K562 (cell line): ENCODE measurements around the gene TRERF1. TPM values are rescaled to one million over a fixed set of nuclear protein-coding genes. Genes with fewer than 3 reads are reported as not detected.

Experiments used
- ATAC-seq: fragments of 200-7000 bp; cut with Tn5 transposase; 3 replicates; pipeline ENCODE4 v1.9.1; 2020; ENCODE audit warnings: moderate library complexity
- BruUV-seq: library from RNA; stranded (reverse); fragments of 400-500 nt; replicated peaks from 2 replicates; lab custom pipeline; 2021; lab: Mats Ljungman, UMichigan
- CTCF ChIA-PET: fragments of 300-600 bp; formaldehyde crosslinking; extraction: SDS; loops from one replicate; lab custom pipeline; 2021; ENCODE audit warnings: low intra/inter-chr PET ratio; lab: Yijun Ruan, JAX
- POLR2A ChIA-PET: fragments of 300-600, 350-650 bp; sonication (Branson Sonifier 250); formaldehyde crosslinking; extraction: SDS; loops from one replicate; lab custom pipeline; 2021; ENCODE audit warnings: antibody characterized with exemption, inconsistent platforms; lab: Yijun Ruan, JAX
- DNase-seq, 4 experiments: peaks; one replicate each; pipeline versions ENCODE4 v3.0.0 to v3.0.0-alpha.2; 2011 to 2018; ENCODE audit warnings: low spot score in 3 of 4, mixed read lengths in 3 of 4; ENCODE audit errors: extremely low read depth in 1 of 4
- FAIRE-seq: peaks from 2 replicates; lab custom pipeline; 2011; peaks lifted over from hg19 to GRCh38; lab: Jason Lieb, UNC
- H2AFZ ChIP-seq: 2 replicates; pipeline ENCODE4 v1.6.0; 2011; ENCODE audit warnings: low read depth, low read length, control low read depth, inconsistent platforms
- H3K27ac ChIP-seq: fragments of 200-600 bp; 3 replicates; pipeline ENCODE4 v1.8.0; 2011; ENCODE audit warnings: low read depth, mild to moderate bottlenecking, control low read depth, inconsistent platforms, low read length, moderate library complexity, mixed read lengths; ENCODE audit errors: extremely low read depth
- H3K27me3 ChIP-seq, 2 experiments: fragments of 300-600 bp in 1 of 2; 2 replicates in 1 of 2; 3 replicates in 1 of 2; pipeline versions ENCODE4 v1.6.0 to v1.8.0; 2011; ENCODE audit warnings: inconsistent platforms in 2 of 2, low read length in 2 of 2, mild to moderate bottlenecking in 1 of 2, mixed read lengths in 1 of 2, moderate library complexity in 1 of 2; ENCODE audit not compliant: control insufficient read depth in 2 of 2, insufficient read depth in 2 of 2
- H3K36me3 ChIP-seq: fragments of 300-600 bp; 3 replicates; pipeline ENCODE4 v1.8.0; 2011; ENCODE audit warnings: mild to moderate bottlenecking, low read length, inconsistent platforms; ENCODE audit not compliant: control insufficient read depth, insufficient read depth
- H3K4me1 ChIP-seq, 2 experiments: fragments of 200-600 bp in 1 of 2; replicated peaks in 1 of 2; 2 replicates in 1 of 2; 3 replicates in 1 of 2; pipeline versions ENCODE4 v1.5.1 to v1.8.0; 2011; ENCODE audit warnings: inconsistent platforms in 2 of 2, low read length in 2 of 2, mild to moderate bottlenecking in 1 of 2, mixed read lengths in 1 of 2, moderate library complexity in 1 of 2; ENCODE audit not compliant: control insufficient read depth in 2 of 2, insufficient read depth in 2 of 2
- H3K4me2 ChIP-seq: 2 replicates; pipeline ENCODE4 v1.6.1; 2011; ENCODE audit warnings: low read length, control low read depth, inconsistent platforms, mixed read lengths; ENCODE audit not compliant: insufficient read depth
- H3K4me3 ChIP-seq: fragments of 200-600 bp; sonication (generic), shearing (Covaris generic); 2 replicates; pipeline ENCODE4 v1.5.1; 2016; ENCODE audit warnings: control low read depth, inconsistent platforms
- H3K79me2 ChIP-seq: fragments of 200-600 bp; 3 replicates; pipeline ENCODE4 v1.8.0; 2011; ENCODE audit warnings: low read length, inconsistent platforms; ENCODE audit not compliant: control insufficient read depth, insufficient read depth
- H3K9ac ChIP-seq, 2 experiments: 2 replicates each; pipeline versions ENCODE4 v1.6.0 to v1.6.1; 2011; ENCODE audit warnings: low read depth in 2 of 2, low read length in 2 of 2, control low read depth in 1 of 2, inconsistent platforms in 1 of 2, mild to moderate bottlenecking in 1 of 2, mixed read lengths in 1 of 2; ENCODE audit not compliant: insufficient read depth in 1 of 2
- H3K9me1 ChIP-seq: one replicate; pipeline ENCODE4 v1.6.0; 2011; ENCODE audit warnings: inconsistent platforms, mild to moderate bottlenecking, low read length, moderate library complexity; ENCODE audit not compliant: control insufficient read depth, insufficient read depth
- H3K9me3 ChIP-seq: replicated peaks from 2 replicates; pipeline ENCODE4 v1.5.1; 2011; ENCODE audit warnings: low read depth, low read length, inconsistent platforms; ENCODE audit not compliant: control insufficient read depth, insufficient read depth
- H4K20me1 ChIP-seq: replicated peaks from 2 replicates; pipeline ENCODE4 v1.6.1; 2011; ENCODE audit warnings: low read length, inconsistent platforms, mixed read lengths; ENCODE audit not compliant: control insufficient read depth, insufficient read depth
- CBX3 ChIP-seq, 2 experiments: IDR thresholded peaks; 1 replicate in 1 of 2; 2 replicates in 1 of 2; pipeline ENCODE4 v1.6.1; 2012; ENCODE audit warnings: inconsistent platforms in 2 of 2, low read length in 2 of 2, borderline replicate concordance in 1 of 2, control low read depth in 1 of 2
- CUX1 ChIP-seq: fragments of 200-800 bp; sonication (Bioruptor generic); IDR thresholded peaks from 2 replicates; pipeline ENCODE4 v1.6.1; 2016; ENCODE audit warnings: missing genetic modification characterization, missing compliant biosample characterization
- HIVEP1 ChIP-seq: fragments of 250-450 bp; sonication (Bioruptor Pico); IDR thresholded peaks from 2 replicates; pipeline ENCODE4 v1.4.0; 2020; ENCODE audit warnings: mild to moderate bottlenecking
- JUND ChIP-seq, 2 experiments: IDR thresholded peaks; 2 replicates in 1 of 2; 3 replicates in 1 of 2; pipeline ENCODE4 v1.6.1; 2011; ENCODE audit warnings: borderline replicate concordance in 2 of 2, low read depth in 2 of 2, low read length in 2 of 2, improper control_type of control experiment in 1 of 2, missing biosample characterization in 1 of 2, missing genetic modification characterization in 1 of 2, missing genetic modification reagents in 1 of 2
- RAD21 ChIP-seq, 2 experiments: fragments of 250-450 bp in 1 of 2; fragments of 450-650 bp in 1 of 2; sonication (Bioruptor Pico) in 1 of 2; formaldehyde crosslinking in 1 of 2; IDR thresholded peaks in 1 of 2; conservative IDR thresholded peaks in 1 of 2; 2 replicates each; pipeline versions ENCODE4 v1.4.0 to v1.8.0; 2020 to 2022; ENCODE audit warnings: mild to moderate bottlenecking in 2 of 2, moderate library complexity in 1 of 2
- RBM34 ChIP-seq: fragments of 200-400 bp; formaldehyde crosslinking; IDR thresholded peaks from 2 replicates; pipeline ENCODE4 v1.6.1; 2018; ENCODE audit warnings: low read length, borderline replicate concordance; ENCODE audit not compliant: insufficient read depth
- TBL1XR1 ChIP-seq, 2 experiments: IDR thresholded peaks; 2 replicates each; pipeline ENCODE4 v1.6.1; 2012; ENCODE audit warnings: improper control_type of control experiment in 2 of 2, low read length in 2 of 2, mild to moderate bottlenecking in 1 of 2
- TCF3 ChIP-seq: sonication (generic); formaldehyde crosslinking; IDR thresholded peaks from 2 replicates; pipeline ENCODE4 v1.4.0; 2020; ENCODE audit warnings: mild to moderate bottlenecking, missing genetic modification reagents
- TEAD4 ChIP-seq, 2 experiments: sonication (generic) in 1 of 2; formaldehyde crosslinking in 1 of 2; IDR thresholded peaks; 2 replicates each; pipeline versions ENCODE4 v1.6.1 to v1.8.0; 2012 to 2022; ENCODE audit warnings: borderline replicate concordance in 1 of 2, inconsistent platforms in 1 of 2, low read length in 1 of 2, mild to moderate bottlenecking in 1 of 2, missing genetic modification reagents in 1 of 2
- ZNF134 ChIP-seq: fragments of 250-450 bp; sonication (Bioruptor Pico); conservative IDR thresholded peaks from 2 replicates; pipeline ENCODE4 v1.4.0; 2020
- WGBS: fragments of 100-300 bp; shearing (Covaris generic); methylation state at CpG from one replicate; pipeline ENCODE4 v1.1.6; 2016; ENCODE audit warnings: low coverage, mixed read lengths; ENCODE audit not compliant: insufficient coverage; ENCODE audit errors: missing lambda C conversion rate; 5-methylcytosine and 5-hydroxymethylcytosine counted together
- in situ Hi-C: fragments of 300-500 bp; cut with MboI; formaldehyde crosslinking; loops from 4 replicates; pipeline ENCODE4 v1.15.0; 2018; ENCODE audit warnings: inconsistent platforms, mixed read lengths
- intact Hi-C: fragments of 100-400 bp; cut with micrococcal nuclease; formaldehyde crosslinking; loops from 2 replicates; pipeline ENCODE4 v1.14.2; 2022
- polyA plus RNA-seq, 8 experiments: library from polyadenylated mRNA; depleted of rRNA in 4 of 8; stranded (reverse) in 5 of 8; unstranded in 3 of 8; fragments of >200 nt; fragmentation: Nextera tagmentation in 2 of 8; fragmentation: Illumina TruSeq in 1 of 8; extraction: Ambion mirVana in 2 of 8; extraction: Trizol in 1 of 8; gene quantifications; 2 replicates each; pipeline versions ENCODE4 v1.2.1 to v1.2.3, GENCODE V29; 2011 to 2014; ENCODE audit warnings: inconsistent platforms in 1 of 8, missing spikeins in 1 of 8
- total RNA-seq, 7 experiments: library from RNA; depleted of rRNA in 6 of 7; stranded (reverse); fragments of >200 nt in 6 of 7; fragmentation: Illumina TruSeq in 2 of 7; extraction: Trizol in 2 of 7; gene quantifications; 2 replicates each; pipeline versions ENCODE4 v1.2.1 to v1.2.3, GENCODE V29; 2011 to 2021; ENCODE audit warnings: low replicate concordance in 1 of 7

Gene TRERF1
- total and polyA plus RNA-seq, 9 of the 15 experiments (the other 6 are each of a cell fraction or from before 2014, with no cell fraction given), result 0.04 to 0.20 (median 0.07) TPM; not detected in 3

DNA sequence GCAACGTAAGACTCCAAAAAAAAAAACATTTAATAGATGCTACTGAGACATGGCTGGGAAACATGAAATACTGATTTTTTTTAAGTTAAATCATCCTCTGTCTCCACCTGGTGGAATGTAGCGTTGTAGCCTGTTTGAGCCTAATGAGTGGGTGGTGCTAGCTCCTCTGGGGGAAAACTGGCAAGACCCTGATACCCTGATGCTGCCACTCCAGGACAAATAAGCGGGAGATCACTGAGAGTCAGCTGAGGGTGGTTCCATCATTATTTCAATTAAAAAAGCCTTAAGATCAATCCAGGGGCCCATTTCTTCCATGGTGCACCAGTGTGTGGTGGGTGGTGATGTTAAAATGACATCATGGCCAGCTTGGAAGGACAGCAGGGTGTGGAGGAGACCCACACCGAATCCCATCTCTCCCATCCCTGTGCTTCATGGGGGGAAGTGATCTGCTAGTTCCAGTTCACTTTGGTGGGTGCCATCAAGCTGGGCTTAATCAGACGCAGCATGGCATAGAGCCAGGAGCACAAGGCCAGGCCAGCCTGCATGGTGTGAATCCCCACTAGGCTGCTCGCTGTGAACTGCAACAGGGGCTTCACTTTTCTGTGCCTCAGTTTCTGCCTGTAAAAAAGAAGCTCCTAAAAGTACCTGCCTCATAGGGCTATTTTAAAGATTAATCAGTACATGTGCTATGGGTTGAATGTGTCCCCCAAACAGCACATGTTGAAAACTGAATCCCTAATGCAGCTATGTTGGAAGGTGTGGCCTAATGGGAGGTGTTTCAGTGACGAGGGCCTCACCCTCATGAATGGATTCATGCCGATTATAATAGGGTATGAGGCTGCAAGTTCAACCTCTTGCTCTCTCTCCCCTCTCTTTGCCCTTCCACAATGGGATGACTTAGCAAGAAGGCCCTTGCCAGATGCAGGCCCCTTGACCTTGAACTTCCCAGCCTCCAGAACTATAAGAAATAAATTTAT lies 221.1 kb downstream of the TRERF1 start (continued):
- TF ChIP-seq TEAD4 (IDR thresholded peaks at IDR 0.05; ENCODE audit: low read length) (peak; percentile 47; the same call in 1 of the 2 replicates), TEAD4 (CRISPR knock-in tag; IDR thresholded peaks at IDR 0.05; ENCODE audit: borderline replicate concordance) (no peak), TBL1XR1 (IDR thresholded peaks at IDR 0.05; ENCODE audit: low read length in 2 of 2) (0 out of 4 replicates have a peak, but pooled peaks of 1 of the 2 experiments have one; percentile 5), JUND (IDR thresholded peaks at IDR 0.05; ENCODE audit: borderline replicate concordance, low read depth, low read length) (peak; percentile 3; the same call in 1 of the 2 replicates), JUND (tag; IDR thresholded peaks at IDR 0.05; ENCODE audit: borderline replicate concordance, low read depth, low read length) (no peak), RAD21 (CRISPR knock-in tag; conservative IDR thresholded peaks at IDR 0.05 in 1 of 2, IDR thresholded peaks at IDR 0.05 in 1 of 2) (peak; percentile 66 to 82)

DNA sequence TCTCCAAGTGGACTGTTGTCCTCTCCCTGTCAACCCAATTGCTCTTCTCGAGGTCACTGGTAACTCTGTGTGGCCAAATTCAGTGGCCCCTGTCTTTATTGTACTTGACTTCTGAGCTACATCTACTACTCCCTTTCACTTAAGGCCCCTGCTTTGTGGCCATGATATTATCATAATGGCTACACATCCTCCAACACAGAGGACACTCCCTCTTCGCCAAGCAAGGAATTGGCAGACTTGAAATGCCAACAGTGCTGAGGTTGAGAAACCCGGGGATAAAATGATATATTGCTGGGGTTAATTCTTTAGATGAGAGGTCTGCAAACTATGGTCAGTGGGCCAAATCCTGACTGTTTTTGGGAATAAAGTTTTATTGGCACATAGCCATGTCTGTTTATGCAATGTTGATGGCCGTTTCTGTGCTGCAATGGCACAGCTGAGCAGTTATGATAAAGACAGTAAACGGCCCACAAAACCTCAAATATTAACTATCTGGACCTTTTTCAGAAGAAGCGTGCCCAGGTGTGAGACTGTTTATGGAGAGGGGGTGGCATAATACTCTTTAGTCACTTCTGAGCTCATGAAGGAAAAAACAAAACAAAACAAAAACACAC lies 222.1 kb downstream of the TRERF1 start:
- 26% methylated on average over 6 of the region's 6 CpGs for WGBS
- BruUV-seq, result no TSS peak
- TF ChIP-seq ZNF134 (no peak), TCF3 (CRISPR knock-in tag) (peak; percentile 77), RBM34 (no peak), HIVEP1 (no peak), CUX1 (0 out of 2 replicates have a peak, but pooled peaks have one; percentile 35), CBX3 (IDR thresholded peaks at IDR 0.05; ENCODE audit: borderline replicate concordance in 1 of 2, low read length in 2 of 2) (no peak)

More for the DNA sequence above, 222.1 kb downstream of the TRERF1 start:
- Histone ChIP-seq H3K27me3 (no peaks in the 10 kb centered on the region), H3K36me3 (no peaks in the 10 kb centered on the region), H3K4me1 (peaks cover 14 to 21% of the 10 kb centered on the region in 2 experiments), H3K9ac (no peak overlapping the region), H3K27ac (no peak overlapping the region), H3K4me3 (no peak overlapping the region), H4K20me1 (no peaks in the 10 kb centered on the region), H3K9me1 (no peaks in the 10 kb centered on the region), H3K79me2 (no peaks in the 10 kb centered on the region), H2AFZ (peak overlapping the region; percentile 74), H3K4me2 (peak overlapping the region; percentile 2; the same call in 1 of the 2 replicates), H3K9me3 (no peaks in the 10 kb centered on the region)
- ChIA-PET CTCF (interaction anchor here (1.1 to 3.5 kb wide), 9 partner anchors 62 to 862 kb away, joined by 4 to 38 read pairs (median 7); partner anchors contain the start of gene FRS3), POLR2A (interaction anchor here (0.8 kb wide), 1 partner anchor 44 kb away, joined by 3 read pairs; no protein-coding TSS in a partner anchor)
- FAIRE-seq (peak; percentile 32), DNase-seq (no peak), ATAC-seq (peak; percentile 9; the same call in 1 of the 3 replicates)
- in situ Hi-C loops (loop anchor here (10.0 kb wide), 1 partner anchor 445 kb away; the partner anchor contains the start of genes PRICKLE4 and TOMM6), intact Hi-C loops (loop anchor here (1.0 to 2.0 kb wide), 4 partner anchors 15 to 154 kb away; no protein-coding TSS in a partner anchor)
